Kidney epithelial cell (primary cell): Measurements from ENCODE around the gene CHDH. TPM values are rescaled to one million over a fixed set of nuclear protein-coding genes. Genes with fewer than 3 reads are reported as not detected.

Experiments
- DNase-seq: peaks from one replicate; pipeline ENCODE4 v3.0.0-alpha.2; 2010; ENCODE audit warnings: low read depth
- H3K27me3 ChIP-seq: 2 replicates; pipeline ENCODE4 v1.6.0; 2011; ENCODE audit warnings: low read length; ENCODE audit not compliant: control insufficient read depth, insufficient read depth
- H3K36me3 ChIP-seq: 2 replicates; pipeline ENCODE4 v1.5.1; 2011; ENCODE audit warnings: low read length; ENCODE audit not compliant: control insufficient read depth, insufficient read depth
- H3K4me3 ChIP-seq: 2 replicates; pipeline ENCODE4 v1.5.1; 2011; ENCODE audit warnings: low read depth, mild to moderate bottlenecking, control low read depth, low read length
- CTCF ChIP-seq: IDR thresholded peaks from 2 replicates; pipeline ENCODE4 v1.5.1; 2011; ENCODE audit warnings: mild to moderate bottlenecking, moderate library complexity, low read length, control low read depth, inconsistent platforms; ENCODE audit not compliant: insufficient read depth, poor library complexity, severe bottlenecking
- total RNA-seq: library from RNA; depleted of rRNA; stranded (reverse); fragments of >200 nt; gene quantifications from 2 replicates; pipeline ENCODE4 v1.2.3, GENCODE V29; 2015

CHDH gene
- total RNA-seq, 1 donor from 2014 or later: 3.3 TPM

GRCh38 chr3:53775018-53775417, 71.2 kb downstream of the CHDH start:
- TF ChIP-seq CTCF: no peak
- DNase-seq: no peak
- Histone ChIP-seq H3K27me3 (peaks cover 3% of the 10 kb centered on the region), H3K36me3 (no peaks in the 10 kb centered on the region), H3K4me3 (no peak overlapping the region)

GRCh38 chr3:53774414-53774813, 71.8 kb downstream of the CHDH start:
- no peak for DNase-seq
- no peak for TF ChIP-seq CTCF
- Histone ChIP-seq H3K4me3 (no peak overlapping the region), H3K36me3 (no peaks in the 10 kb centered on the region), H3K27me3 (peaks cover 4% of the 10 kb centered on the region)

- no peak for TF ChIP-seq CTCF
- no peak for DNase-seq
- H3K27me3 ChIP-seq: peaks cover 5% of the 10 kb centered on the region
- H3K36me3 ChIP-seq: no peaks in the 10 kb centered on the region
- no peak overlapping the region for H3K4me3 ChIP-seq
Measured at GRCh38 chr3:53773611-53774368, 72.4 kb downstream of the CHDH start.

GRCh38 chr3:53773021-53773436, 73.2 kb downstream of the CHDH start:
- peaks cover 5% of the 10 kb centered on the region for H3K27me3 ChIP-seq
- no peak overlapping the region for H3K4me3 ChIP-seq
- DNase-seq: no peak
- TF ChIP-seq CTCF: no peak
- no peaks in the 10 kb centered on the region for H3K36me3 ChIP-seq

- Histone ChIP-seq H3K27me3 (peaks cover 5% of the 10 kb centered on the region), H3K36me3 (no peaks in the 10 kb centered on the region), H3K4me3 (no peak overlapping the region)
- no peak for DNase-seq
- no peak for TF ChIP-seq CTCF
Measured at GRCh38 chr3:53772562-53772961, 73.7 kb downstream of the CHDH start.
